ENCODE data around the gene MRPS2. TPM values are rescaled to one million over a fixed set of nuclear protein-coding genes. Genes with fewer than 3 reads are reported as not detected.
"Not testable (repeated sequence)": the region's sequence is repeated elsewhere in the genome, so short reads cannot be mapped to it uniquely, and the experiment has no call there.

MRPS2 gene
- total RNA-seq, 1 experiment from 2014 or later = 68.6 TPM

GRCh38 chr9:135543262-135543894, 42.9 kb downstream of the MRPS2 start:
- not testable (repeated sequence) for DNase-seq; H3K36me3 ChIP-seq; H3K27me3 ChIP-seq; H3K9me3 ChIP-seq (replicated peaks); H3K27ac ChIP-seq; H3K4me3 ChIP-seq; H3K4me1 ChIP-seq

- no peak overlapping the region for H3K27ac ChIP-seq
- DNase-seq = no peak
- H3K36me3 ChIP-seq = no peaks in the 10 kb centered on the region
- H3K4me3 ChIP-seq = no peak overlapping the region
- H3K9me3 ChIP-seq (replicated peaks) = no peaks in the 10 kb centered on the region
- no peaks in the 10 kb centered on the region for H3K4me1 ChIP-seq
- H3K27me3 ChIP-seq = peaks cover 10% of the 10 kb centered on the region; the same call in 1 of the 2 replicates
Observed at GRCh38 chr9:135544981-135545635, 44.6 kb downstream of the MRPS2 start.

- not testable (repeated sequence) for H3K36me3 ChIP-seq; DNase-seq; H3K4me1 ChIP-seq; H3K27ac ChIP-seq; H3K4me3 ChIP-seq; H3K9me3 ChIP-seq (replicated peaks)
- peaks cover 16% of the 10 kb centered on the region for H3K27me3 ChIP-seq
Observed at GRCh38 chr9:135545646-135546176, 45.2 kb downstream of the MRPS2 start, which contains the start of gene OBP2A. OBP2A (plus strand) TSS chr9:135546126; CDS start chr9:135546181, 55 bp downstream.

- not testable (repeated sequence) for H3K9me3 ChIP-seq (replicated peaks); H3K4me3 ChIP-seq; DNase-seq; H3K27ac ChIP-seq; H3K4me1 ChIP-seq; H3K36me3 ChIP-seq
- H3K27me3 ChIP-seq = peaks cover 21% of the 10 kb centered on the region
Observed at GRCh38 chr9:135546792-135547617, 46.5 kb downstream of the MRPS2 start.

GRCh38 chr9:135547756-135548736, 47.6 kb downstream of the MRPS2 start:
- no peaks in the 10 kb centered on the region for H3K4me1 ChIP-seq
- no peak for DNase-seq
- H3K27ac ChIP-seq = no peak overlapping the region
- peaks cover 21% of the 10 kb centered on the region for H3K27me3 ChIP-seq
- H3K4me3 ChIP-seq = no peak overlapping the region
- no peaks in the 10 kb centered on the region for H3K9me3 ChIP-seq (replicated peaks)
- no peaks in the 10 kb centered on the region for H3K36me3 ChIP-seq

GRCh38 chr9:135549478-135550343, 49.2 kb downstream of the MRPS2 start:
- not testable (repeated sequence) for H3K4me3 ChIP-seq; H3K27ac ChIP-seq; H3K4me1 ChIP-seq; H3K36me3 ChIP-seq; DNase-seq; H3K9me3 ChIP-seq (replicated peaks)
- H3K27me3 ChIP-seq = peaks cover 21% of the 10 kb centered on the region

GRCh38 chr9:135550344-135550918, 49.9 kb downstream of the MRPS2 start:
- Histone ChIP-seq H3K4me1 (no peaks in the 10 kb centered on the region), H3K27me3 (peaks cover 28% of the 10 kb centered on the region), H3K27ac (no peak overlapping the region), H3K9me3 (replicated peaks) (no peaks in the 10 kb centered on the region), H3K36me3 (no peaks in the 10 kb centered on the region), H3K4me3 (no peak overlapping the region)
- no peak for DNase-seq

- Histone ChIP-seq H3K4me3 (no peak overlapping the region), H3K4me1 (no peaks in the 10 kb centered on the region), H3K27ac (no peak overlapping the region), H3K9me3 (replicated peaks) (no peaks in the 10 kb centered on the region), H3K36me3 (no peaks in the 10 kb centered on the region), H3K27me3 (peaks cover 29% of the 10 kb centered on the region)
- DNase-seq = peak in 1 of 2 experiments; percentile 21
Observed at GRCh38 chr9:135551031-135551430, 50.5 kb downstream of the MRPS2 start.

GRCh38 chr9:135551456-135551855, 51.0 kb downstream of the MRPS2 start:
- H3K36me3 ChIP-seq = no peaks in the 10 kb centered on the region
- no peaks in the 10 kb centered on the region for H3K9me3 ChIP-seq (replicated peaks)
- peaks cover 29% of the 10 kb centered on the region for H3K27me3 ChIP-seq
- no peak overlapping the region for H3K4me3 ChIP-seq
- no peak for DNase-seq
- no peaks in the 10 kb centered on the region for H3K4me1 ChIP-seq
- no peak overlapping the region for H3K27ac ChIP-seq

GRCh38 chr9:135552021-135552697, 51.7 kb downstream of the MRPS2 start:
- Histone ChIP-seq H3K9me3 (replicated peaks) (no peaks in the 10 kb centered on the region), H3K4me3 (no peak overlapping the region), H3K27ac (no peak overlapping the region), H3K36me3 (no peaks in the 10 kb centered on the region), H3K27me3 (peaks cover 29% of the 10 kb centered on the region), H3K4me1 (no peaks in the 10 kb centered on the region)
- no peak for DNase-seq

- Histone ChIP-seq H3K36me3 (no peaks in the 10 kb centered on the region), H3K27ac (no peak overlapping the region), H3K27me3 (peaks cover 23% of the 10 kb centered on the region), H3K4me1 (no peaks in the 10 kb centered on the region), H3K9me3 (replicated peaks) (no peaks in the 10 kb centered on the region), H3K4me3 (no peak overlapping the region)
- no peak for DNase-seq
Observed at GRCh38 chr9:135552698-135553171, 52.3 kb downstream of the MRPS2 start.

Data from SJCRH30 (cell line).